ENCODE data around the gene LRRC66. TPM values are rescaled to one million over a fixed set of nuclear protein-coding genes. Genes with fewer than 3 reads are reported as not detected.

LRRC66 gene
- polyA plus RNA-seq, 3 donors: 0.03 TPM; not detected in 2

DNA sequence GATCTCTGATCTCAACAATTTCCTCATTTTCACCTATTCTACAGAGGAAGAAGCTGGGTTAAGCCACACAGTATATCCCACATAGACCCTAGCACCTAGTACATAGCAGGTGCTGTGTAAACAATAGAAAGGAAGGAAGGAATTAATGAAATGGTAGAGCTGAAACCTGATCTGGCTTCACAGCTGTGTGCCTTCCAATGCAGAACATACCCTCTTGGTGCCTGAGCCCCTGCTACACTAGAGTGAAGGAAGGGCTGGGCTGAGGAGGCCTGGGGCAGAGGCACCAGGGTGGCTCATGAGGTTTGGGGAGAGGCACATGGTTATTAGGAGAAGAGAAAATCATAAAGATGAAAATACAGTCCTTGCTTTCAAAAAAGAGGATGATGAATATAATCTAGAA lies 21.3 kb downstream of the LRRC66 start:
- H3K4me1 ChIP-seq (ENCODE audit: control insufficient read depth in 1 of 2, insufficient read depth in 2 of 2, low read length in 2 of 2): no peaks in the 10 kb centered on the region
- H4K20me1 ChIP-seq (ENCODE audit: insufficient read depth, low read length): no peaks in the 10 kb centered on the region
- H3K27me3 Mint-ChIP-seq (ENCODE audit: low read depth in 3 of 3): peaks cover 0 to 2% (median 1%) of the 10 kb centered on the region in 3 donors
- intact Hi-C loops (cut with micrococcal nuclease): no loop called here
- H3K9me3 ChIP-seq (replicated peaks in 1 of 2; ENCODE audit: control insufficient read depth in 1 of 2, insufficient read depth in 1 of 2, low read length in 2 of 2): no peaks in the 10 kb centered on the region
- no peaks in the 10 kb centered on the region for H3K36me3 Mint-ChIP-seq
- no peak overlapping the region for H3K4me3 Mint-ChIP-seq
- no peak overlapping the region for H3K9ac ChIP-seq (ENCODE audit: insufficient read depth, low read length, poor library complexity, severe bottlenecking)
- no peaks in the 10 kb centered on the region for H3K27me3 ChIP-seq (ENCODE audit: control insufficient read depth in 2 of 2, insufficient read depth in 2 of 2, low read length in 2 of 2)
- TF ChIP-seq, protein P1, sequence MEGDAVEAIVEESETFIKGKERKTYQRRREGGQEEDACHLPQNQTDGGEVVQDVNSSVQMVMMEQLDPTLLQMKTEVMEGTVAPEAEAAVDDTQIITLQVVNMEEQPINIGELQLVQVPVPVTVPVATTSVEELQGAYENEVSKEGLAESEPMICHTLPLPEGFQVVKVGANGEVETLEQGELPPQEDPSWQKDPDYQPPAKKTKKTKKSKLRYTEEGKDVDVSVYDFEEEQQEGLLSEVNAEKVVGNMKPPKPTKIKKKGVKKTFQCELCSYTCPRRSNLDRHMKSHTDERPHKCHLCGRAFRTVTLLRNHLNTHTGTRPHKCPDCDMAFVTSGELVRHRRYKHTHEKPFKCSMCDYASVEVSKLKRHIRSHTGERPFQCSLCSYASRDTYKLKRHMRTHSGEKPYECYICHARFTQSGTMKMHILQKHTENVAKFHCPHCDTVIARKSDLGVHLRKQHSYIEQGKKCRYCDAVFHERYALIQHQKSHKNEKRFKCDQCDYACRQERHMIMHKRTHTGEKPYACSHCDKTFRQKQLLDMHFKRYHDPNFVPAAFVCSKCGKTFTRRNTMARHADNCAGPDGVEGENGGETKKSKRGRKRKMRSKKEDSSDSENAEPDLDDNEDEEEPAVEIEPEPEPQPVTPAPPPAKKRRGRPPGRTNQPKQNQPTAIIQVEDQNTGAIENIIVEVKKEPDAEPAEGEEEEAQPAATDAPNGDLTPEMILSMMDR (IDR thresholded peaks at IDR 0.05): no peak
- no peak overlapping the region for H3K27ac Mint-ChIP-seq
- no peak overlapping the region for H3K4me2 ChIP-seq (replicated peaks; ENCODE audit: extremely low read depth, low read length, poor library complexity, severe bottlenecking)
- H2AFZ ChIP-seq (ENCODE audit: insufficient read depth, low read depth, low read length, poor library complexity, severe bottlenecking): no peak overlapping the region
- H3K79me2 ChIP-seq (ENCODE audit: insufficient read depth, low read length): no peaks in the 10 kb centered on the region
- no peak for DNase-seq
- H3K9me3 Mint-ChIP-seq: peaks cover 0 to 5% (median 1%) of the 10 kb centered on the region in 7 donors
- H3K4me1 Mint-ChIP-seq: no peaks in the 10 kb centered on the region
- no peak overlapping the region for H3K4me3 ChIP-seq (replicated peaks in 1 of 3; ENCODE audit: low read depth in 2 of 3, low read length in 3 of 3)
- H3K27ac ChIP-seq (ENCODE audit: low read depth in 1 of 2, low read length in 2 of 2): no peak overlapping the region
- no peaks in the 10 kb centered on the region for H3K36me3 ChIP-seq (replicated peaks in 1 of 2; ENCODE audit: control insufficient read depth in 1 of 2, insufficient read depth in 2 of 2, low read length in 2 of 2)

DNA sequence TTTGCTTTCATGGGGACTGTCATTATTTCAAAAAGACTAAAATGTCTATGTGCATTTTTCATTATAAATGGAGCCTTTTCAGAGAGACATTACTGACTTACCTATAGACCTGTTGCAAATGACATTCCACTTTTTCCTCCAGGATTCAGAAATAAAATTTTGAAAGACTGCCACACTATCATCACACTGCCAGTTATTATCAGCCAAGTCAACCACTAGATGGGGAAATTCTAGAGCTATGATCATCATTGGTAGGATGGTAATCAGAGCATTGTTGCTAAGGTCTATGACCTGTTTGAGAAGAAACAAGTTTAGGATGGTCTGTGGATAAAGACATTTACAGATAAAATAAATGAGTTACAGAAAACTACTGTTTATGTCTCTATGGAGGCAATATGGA lies 22.5 kb downstream of the LRRC66 start:
- Histone ChIP-seq H3K4me2 (replicated peaks; ENCODE audit: extremely low read depth, low read length, poor library complexity, severe bottlenecking) (no peak overlapping the region), H2AFZ (ENCODE audit: insufficient read depth, low read depth, low read length, poor library complexity, severe bottlenecking) (no peak overlapping the region), H3K4me3 (replicated peaks in 1 of 3; ENCODE audit: low read depth in 2 of 3, low read length in 3 of 3) (no peak overlapping the region), H3K36me3 (replicated peaks in 1 of 2; ENCODE audit: control insufficient read depth in 1 of 2, insufficient read depth in 2 of 2, low read length in 2 of 2) (no peaks in the 10 kb centered on the region), H3K9ac (ENCODE audit: insufficient read depth, low read length, poor library complexity, severe bottlenecking) (no peak overlapping the region), H3K4me1 (ENCODE audit: control insufficient read depth in 1 of 2, insufficient read depth in 2 of 2, low read length in 2 of 2) (no peaks in the 10 kb centered on the region), H3K9me3 (replicated peaks in 1 of 2; ENCODE audit: control insufficient read depth in 1 of 2, insufficient read depth in 1 of 2, low read length in 2 of 2) (no peaks in the 10 kb centered on the region), H3K27ac (ENCODE audit: low read depth in 1 of 2, low read length in 2 of 2) (no peak overlapping the region), H3K27me3 (ENCODE audit: control insufficient read depth in 2 of 2, insufficient read depth in 2 of 2, low read length in 2 of 2) (no peaks in the 10 kb centered on the region), H3K79me2 (ENCODE audit: insufficient read depth, low read length) (no peaks in the 10 kb centered on the region), H4K20me1 (ENCODE audit: insufficient read depth, low read length) (no peaks in the 10 kb centered on the region)
- TF ChIP-seq, protein P1 (IDR thresholded peaks at IDR 0.05): no peak
- intact Hi-C loops (cut with micrococcal nuclease): no loop called here
- H3K9me3 Mint-ChIP-seq: peaks cover 0 to 7% (median 1%) of the 10 kb centered on the region in 7 donors
- no peak for DNase-seq
- H3K4me1 Mint-ChIP-seq: no peaks in the 10 kb centered on the region
- peaks cover 1 to 2% (median 2%) of the 10 kb centered on the region in 3 donors for H3K27me3 Mint-ChIP-seq (ENCODE audit: low read depth in 3 of 3)
- H3K27ac Mint-ChIP-seq: no peak overlapping the region
- no peaks in the 10 kb centered on the region for H3K36me3 Mint-ChIP-seq
- H3K4me3 Mint-ChIP-seq: no peak overlapping the region
